ENCODE measurements around the gene MAP1LC3B2. TPM values are rescaled to one million over a fixed set of nuclear protein-coding genes. Genes with fewer than 3 reads are reported as not detected.

Gene MAP1LC3B2
- polyA plus RNA-seq, 1 of the 3 experiments (the other 2 are of a cell fraction): 0.76 TPM

DNA sequence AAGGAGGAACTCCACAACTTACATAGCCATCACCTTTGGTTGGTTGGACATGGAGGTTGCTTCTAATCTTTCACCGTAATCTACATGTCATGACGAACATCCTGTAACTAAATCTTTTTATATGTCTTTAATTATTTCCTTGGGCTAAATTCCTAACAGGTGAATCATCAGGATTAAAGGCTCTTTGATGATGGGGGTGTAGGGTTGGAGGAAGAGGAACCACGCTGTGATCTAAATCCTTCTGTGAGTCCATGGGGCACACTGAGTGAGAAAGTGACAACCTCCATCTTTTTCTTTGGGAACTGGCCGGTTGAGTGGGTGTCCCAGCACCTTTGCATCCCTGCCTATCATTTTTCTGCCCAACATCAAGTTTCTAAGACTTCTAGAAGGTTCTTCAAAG, 31.1 kb upstream of the MAP1LC3B2 start:
- H3K4me1 ChIP-seq (ENCODE audit: control insufficient read depth in 1 of 2, insufficient read depth in 2 of 2, low read depth in 1 of 2, low read length in 1 of 2): peaks cover 3 to 24% of the 10 kb centered on the region in 2 experiments; a peak in 3 of 4 replicates
- H3K36me3 ChIP-seq (replicated peaks in 1 of 2; ENCODE audit: control insufficient read depth in 1 of 2, insufficient read depth in 2 of 2, low read length in 1 of 2): no peaks in the 10 kb centered on the region
- no peak for DNase-seq
- peaks cover 21% of the 10 kb centered on the region for H3F3A ChIP-seq (replicated peaks; ENCODE audit: insufficient read depth)
- H3K27me3 ChIP-seq (ENCODE audit: insufficient read depth): no peaks in the 10 kb centered on the region
- ChIA-PET CTCF (no interaction called here), POLR2A (no interaction called here)
- H4K20me1 ChIP-seq (ENCODE audit: insufficient read depth): no peaks in the 10 kb centered on the region
- WGBS (ENCODE audit: low lambda C conversion rate): 39% methylated on average over 4 of the region's 4 CpGs
- H3K9ac ChIP-seq: no peak overlapping the region
- peak overlapping the region; percentile 13; the same call in 1 of the 2 replicates for H2AFZ ChIP-seq (ENCODE audit: low read depth)
- no peaks in the 10 kb centered on the region for H3K9me3 ChIP-seq
- peak; percentile 81 for TF ChIP-seq JUND (IDR thresholded peaks at IDR 0.05)
- TF ChIP-seq, protein P1, sequence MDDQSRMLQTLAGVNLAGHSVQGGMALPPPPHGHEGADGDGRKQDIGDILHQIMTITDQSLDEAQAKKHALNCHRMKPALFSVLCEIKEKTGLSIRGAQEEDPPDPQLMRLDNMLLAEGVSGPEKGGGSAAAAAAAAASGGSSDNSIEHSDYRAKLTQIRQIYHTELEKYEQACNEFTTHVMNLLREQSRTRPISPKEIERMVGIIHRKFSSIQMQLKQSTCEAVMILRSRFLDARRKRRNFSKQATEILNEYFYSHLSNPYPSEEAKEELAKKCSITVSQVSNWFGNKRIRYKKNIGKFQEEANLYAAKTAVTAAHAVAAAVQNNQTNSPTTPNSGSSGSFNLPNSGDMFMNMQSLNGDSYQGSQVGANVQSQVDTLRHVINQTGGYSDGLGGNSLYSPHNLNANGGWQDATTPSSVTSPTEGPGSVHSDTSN (IDR thresholded peaks at IDR 0.05): peak; percentile 14; the same call in 1 of the 2 replicates
- peak; percentile 55; the same call in 1 of the 2 replicates for TF ChIP-seq TEAD4 (IDR thresholded peaks at IDR 0.05; ENCODE audit: borderline replicate concordance, insufficient read depth)
- TF ChIP-seq NFIC (IDR thresholded peaks at IDR 0.05; ENCODE audit: borderline replicate concordance): 0 out of 2 replicates have a peak, but pooled peaks have one; percentile 11
- peak; percentile 30; the same call in 1 of the 2 replicates for TF ChIP-seq FOSL2 (IDR thresholded peaks at IDR 0.05; ENCODE audit: borderline replicate concordance, low read depth)
- peak; percentile 10; the same call in 1 of the 2 replicates for TF ChIP-seq YY1 (IDR thresholded peaks at IDR 0.05; ENCODE audit: low read depth)
- peak; percentile 66 for TF ChIP-seq TCF12 (IDR thresholded peaks at IDR 0.05)
- TF ChIP-seq, protein P2, sequence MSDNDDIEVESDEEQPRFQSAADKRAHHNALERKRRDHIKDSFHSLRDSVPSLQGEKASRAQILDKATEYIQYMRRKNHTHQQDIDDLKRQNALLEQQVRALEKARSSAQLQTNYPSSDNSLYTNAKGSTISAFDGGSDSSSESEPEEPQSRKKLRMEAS (IDR thresholded peaks at IDR 0.05; ENCODE audit: low read depth): no peak; the same call in 1 of the 2 replicates
- TF ChIP-seq SIN3A (IDR thresholded peaks at IDR 0.05; ENCODE audit: borderline replicate concordance, low read depth, low read length): no peak
- peak overlapping the region in 1 of 2 experiments; percentile 97; a peak in 2 of 4 replicates for H3K27ac ChIP-seq (ENCODE audit: low read depth in 2 of 2, low read length in 1 of 2)
- 0 out of 2 replicates have a peak overlapping the region, but pooled peaks have one; percentile 11 for H3K4me2 ChIP-seq
- no peak overlapping the region for H3K4me3 ChIP-seq (ENCODE audit: low read depth in 2 of 2, low read length in 1 of 2)
- H3K79me2 ChIP-seq (ENCODE audit: insufficient read depth): no peaks in the 10 kb centered on the region
- no peaks in the 10 kb centered on the region for H3K9me2 ChIP-seq

DNA sequence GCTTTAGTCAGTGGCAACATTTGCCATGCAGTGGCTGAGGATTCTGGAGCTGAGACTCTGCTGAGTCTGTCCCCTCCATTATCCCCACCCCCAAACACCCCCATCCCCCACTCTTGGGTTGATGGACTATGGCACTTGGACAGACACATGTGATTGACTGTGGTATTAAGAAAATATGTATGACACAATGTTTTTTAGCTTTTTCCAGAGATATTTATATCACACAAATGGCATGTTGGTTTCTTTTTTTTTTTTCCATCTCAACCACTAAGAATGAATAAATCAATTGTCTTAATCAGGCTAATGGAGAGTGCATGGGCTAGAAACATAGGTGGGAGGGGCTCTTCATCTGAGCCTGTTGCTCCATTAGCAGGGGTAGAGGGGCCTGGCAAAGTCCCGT, 30.7 kb upstream of the MAP1LC3B2 start:
- POLR2A ChIA-PET: no interaction called here
- H3K79me2 ChIP-seq (ENCODE audit: insufficient read depth): no peaks in the 10 kb centered on the region
- H3K4me1 ChIP-seq (ENCODE audit: control insufficient read depth in 1 of 2, insufficient read depth in 2 of 2, low read depth in 1 of 2, low read length in 1 of 2): peaks cover 3 to 24% of the 10 kb centered on the region in 2 experiments; a peak in 3 of 4 replicates
- no peaks in the 10 kb centered on the region for H3K9me3 ChIP-seq
- 0 out of 2 replicates have a peak overlapping the region, but pooled peaks have one; percentile 11 for H3K4me2 ChIP-seq
- no peaks in the 10 kb centered on the region for H3K36me3 ChIP-seq (replicated peaks in 1 of 2; ENCODE audit: control insufficient read depth in 1 of 2, insufficient read depth in 2 of 2, low read length in 1 of 2)
- H3K27me3 ChIP-seq (ENCODE audit: insufficient read depth): no peaks in the 10 kb centered on the region
- no peaks in the 10 kb centered on the region for H3K9me2 ChIP-seq
- DNase-seq: no peak
- CTCF ChIA-PET: no interaction called here
- no peak overlapping the region for H2AFZ ChIP-seq (ENCODE audit: low read depth)
- H3F3A ChIP-seq (replicated peaks; ENCODE audit: insufficient read depth): peaks cover 21% of the 10 kb centered on the region
- TF ChIP-seq EP300 (IDR thresholded peaks at IDR 0.05; ENCODE audit: borderline replicate concordance in 1 of 2, low read depth in 1 of 2, low read length in 1 of 2) (peak in 1 of 2 experiments; percentile 24; a peak in 1 of 4 replicates), FOXJ3 (CRISPR knock-in tag; IDR thresholded peaks at IDR 0.05) (no peak), EZH2phosphoT487 (IDR thresholded peaks at IDR 0.05; ENCODE audit: borderline replicate concordance, low read depth) (no peak)
- TF ChIP-seq, protein P1 (IDR thresholded peaks at IDR 0.05): peak; percentile 70
- H3K27ac ChIP-seq (ENCODE audit: low read depth in 2 of 2, low read length in 1 of 2): peak overlapping the region in 1 of 2 experiments; percentile 97; a peak in 2 of 4 replicates
- WGBS (ENCODE audit: low lambda C conversion rate): 85% methylated on average over 1 of the region's 1 CpG
- H4K20me1 ChIP-seq (ENCODE audit: insufficient read depth): no peaks in the 10 kb centered on the region
- H3K9ac ChIP-seq: no peak overlapping the region
- H3K4me3 ChIP-seq (ENCODE audit: low read depth in 2 of 2, low read length in 1 of 2): no peak overlapping the region

Measured in SK-N-SH (cell line).